ENCODE data around the gene RFTN2. TPM values are rescaled to one million over a fixed set of nuclear protein-coding genes. Genes with fewer than 3 reads are reported as not detected.
"Not testable (repeated sequence)": the region's sequence is repeated elsewhere in the genome, so short reads cannot be mapped to it uniquely, and the experiment has no call there.

The RFTN2 gene
- polyA plus RNA-seq, 1 donor (not counting 4 experiments of a cell fraction or from before 2014, with no cell fraction given), result 0.37 TPM

GRCh38 chr2:197704434-197705120, 29.2 kb upstream of the RFTN2 start:
- Histone ChIP-seq H2AFZ (ENCODE audit: control insufficient read depth, low read length) (peak overlapping the region; percentile 99), H3K79me2 (ENCODE audit: control insufficient read depth, insufficient read depth, low read length) (peaks cover 39% of the 10 kb centered on the region), H3K9me1 (ENCODE audit: control insufficient read depth, extremely low read depth, insufficient read depth, low read length) (no peaks in the 10 kb centered on the region), H3K9ac (ENCODE audit: control insufficient read depth, extremely low read depth, insufficient read depth, low read length) (peak overlapping the region; percentile 74), H3K27me3 (ENCODE audit: control insufficient read depth, extremely low read depth, insufficient read depth, low read length) (no peaks in the 10 kb centered on the region), H3K27ac (ENCODE audit: control insufficient read depth, insufficient read depth, low read length) (peak overlapping the region; percentile 79), H3K36me3 (ENCODE audit: control insufficient read depth in 2 of 2, extremely low read depth in 1 of 2, insufficient read depth in 2 of 2, low read length in 2 of 2) (peaks cover 0 to 2% of the 10 kb centered on the region in 2 experiments), H3K9me3 (ENCODE audit: control insufficient read depth, low read depth, low read length) (no peaks in the 10 kb centered on the region), H3K4me2 (ENCODE audit: control insufficient read depth, extremely low read depth, insufficient read depth, low read depth, low read length) (peak overlapping the region; percentile 97), H3K4me3 (ENCODE audit: control insufficient read depth in 2 of 3, extremely low read depth in 1 of 3, insufficient read depth in 2 of 3, low read depth in 1 of 3, low read length in 3 of 3) (peak overlapping the region; percentile 83 to 86 (median 86)), H4K20me1 (ENCODE audit: control insufficient read depth, extremely low read depth, insufficient read depth, low read length) (peaks cover 7% of the 10 kb centered on the region), H3K4me1 (ENCODE audit: control insufficient read depth, extremely low read depth, insufficient read depth, low read length) (peaks cover 21% of the 10 kb centered on the region)
- dilution Hi-C loops (cut with MboI; ENCODE audit: extremely low pct_ligation_motif_present, low sequenced_read_pairs), result no loop called here
- no peak for TF ChIP-seq EZH2 (IDR thresholded peaks at IDR 0.05; ENCODE audit: low read length)
- no peak for TF ChIP-seq CTCF (optimal IDR thresholded peaks at IDR 0.05 in 1 of 3, IDR thresholded peaks at IDR 0.05 in 1 of 3, conservative IDR thresholded peaks at IDR 0.05 in 1 of 3; ENCODE audit: extremely low read depth in 1 of 3, insufficient read depth in 2 of 3, low read length in 3 of 3)
- FAIRE-seq (no peak), DNase-seq (ENCODE audit: low read depth, low spot score) (no peak)

GRCh38 chr2:197700960-197701359, 25.6 kb upstream of the RFTN2 start:
- Histone ChIP-seq H3K27me3 (ENCODE audit: control insufficient read depth, extremely low read depth, insufficient read depth, low read length) (no peaks in the 10 kb centered on the region), H3K36me3 (ENCODE audit: control insufficient read depth in 2 of 2, extremely low read depth in 1 of 2, insufficient read depth in 2 of 2, low read length in 2 of 2) (no peaks in the 10 kb centered on the region), H3K4me2 (ENCODE audit: control insufficient read depth, extremely low read depth, insufficient read depth, low read depth, low read length) (no peak overlapping the region), H4K20me1 (ENCODE audit: control insufficient read depth, extremely low read depth, insufficient read depth, low read length) (no peaks in the 10 kb centered on the region), H3K4me1 (ENCODE audit: control insufficient read depth, extremely low read depth, insufficient read depth, low read length) (peaks cover 3% of the 10 kb centered on the region), H2AFZ (ENCODE audit: control insufficient read depth, low read length) (no peak overlapping the region), H3K9ac (ENCODE audit: control insufficient read depth, extremely low read depth, insufficient read depth, low read length) (no peak overlapping the region), H3K9me3 (ENCODE audit: control insufficient read depth, low read depth, low read length) (no peaks in the 10 kb centered on the region), H3K4me3 (ENCODE audit: control insufficient read depth in 2 of 3, extremely low read depth in 1 of 3, insufficient read depth in 2 of 3, low read depth in 1 of 3, low read length in 3 of 3) (no peak overlapping the region), H3K27ac (ENCODE audit: control insufficient read depth, insufficient read depth, low read length) (no peak overlapping the region), H3K9me1 (ENCODE audit: control insufficient read depth, extremely low read depth, insufficient read depth, low read length) (no peaks in the 10 kb centered on the region), H3K79me2 (ENCODE audit: control insufficient read depth, insufficient read depth, low read length) (peaks cover 8% of the 10 kb centered on the region)
- no peak for FAIRE-seq
- DNase-seq (ENCODE audit: low read depth, low spot score), result no peak
- dilution Hi-C loops (cut with MboI; ENCODE audit: extremely low pct_ligation_motif_present, low sequenced_read_pairs), result no loop called here
- TF ChIP-seq EZH2 (IDR thresholded peaks at IDR 0.05; ENCODE audit: low read length) (no peak), CTCF (optimal IDR thresholded peaks at IDR 0.05 in 1 of 3, IDR thresholded peaks at IDR 0.05 in 1 of 3, conservative IDR thresholded peaks at IDR 0.05 in 1 of 3; ENCODE audit: extremely low read depth in 1 of 3, insufficient read depth in 2 of 3, low read length in 3 of 3) (no peak)

GRCh38 chr2:197699724-197700123, 24.3 kb upstream of the RFTN2 start:
- H3K27me3 ChIP-seq (ENCODE audit: control insufficient read depth, extremely low read depth, insufficient read depth, low read length); H3K36me3 ChIP-seq (ENCODE audit: control insufficient read depth in 2 of 2, extremely low read depth in 1 of 2, insufficient read depth in 2 of 2, low read length in 2 of 2); H3K4me2 ChIP-seq (ENCODE audit: control insufficient read depth, extremely low read depth, insufficient read depth, low read depth, low read length); H3K9me1 ChIP-seq (ENCODE audit: control insufficient read depth, extremely low read depth, insufficient read depth, low read length); H3K27ac ChIP-seq (ENCODE audit: control insufficient read depth, insufficient read depth, low read length); H3K9ac ChIP-seq (ENCODE audit: control insufficient read depth, extremely low read depth, insufficient read depth, low read length); dilution Hi-C loops (cut with MboI; ENCODE audit: extremely low pct_ligation_motif_present, low sequenced_read_pairs); H3K4me3 ChIP-seq (ENCODE audit: control insufficient read depth in 2 of 3, extremely low read depth in 1 of 3, insufficient read depth in 2 of 3, low read depth in 1 of 3, low read length in 3 of 3); H3K9me3 ChIP-seq (ENCODE audit: control insufficient read depth, low read depth, low read length); H3K4me1 ChIP-seq (ENCODE audit: control insufficient read depth, extremely low read depth, insufficient read depth, low read length); DNase-seq (ENCODE audit: low read depth, low spot score); FAIRE-seq; H2AFZ ChIP-seq (ENCODE audit: control insufficient read depth, low read length); H4K20me1 ChIP-seq (ENCODE audit: control insufficient read depth, extremely low read depth, insufficient read depth, low read length); H3K79me2 ChIP-seq (ENCODE audit: control insufficient read depth, insufficient read depth, low read length): not testable (repeated sequence)

- H3K27ac ChIP-seq (ENCODE audit: control insufficient read depth, insufficient read depth, low read length); H3K79me2 ChIP-seq (ENCODE audit: control insufficient read depth, insufficient read depth, low read length); H3K9me3 ChIP-seq (ENCODE audit: control insufficient read depth, low read depth, low read length); DNase-seq (ENCODE audit: low read depth, low spot score); H4K20me1 ChIP-seq (ENCODE audit: control insufficient read depth, extremely low read depth, insufficient read depth, low read length); FAIRE-seq; H3K4me2 ChIP-seq (ENCODE audit: control insufficient read depth, extremely low read depth, insufficient read depth, low read depth, low read length); H2AFZ ChIP-seq (ENCODE audit: control insufficient read depth, low read length); H3K9ac ChIP-seq (ENCODE audit: control insufficient read depth, extremely low read depth, insufficient read depth, low read length); H3K27me3 ChIP-seq (ENCODE audit: control insufficient read depth, extremely low read depth, insufficient read depth, low read length); H3K36me3 ChIP-seq (ENCODE audit: control insufficient read depth in 2 of 2, extremely low read depth in 1 of 2, insufficient read depth in 2 of 2, low read length in 2 of 2); H3K9me1 ChIP-seq (ENCODE audit: control insufficient read depth, extremely low read depth, insufficient read depth, low read length); dilution Hi-C loops (cut with MboI; ENCODE audit: extremely low pct_ligation_motif_present, low sequenced_read_pairs); H3K4me3 ChIP-seq (ENCODE audit: control insufficient read depth in 2 of 3, extremely low read depth in 1 of 3, insufficient read depth in 2 of 3, low read depth in 1 of 3, low read length in 3 of 3); H3K4me1 ChIP-seq (ENCODE audit: control insufficient read depth, extremely low read depth, insufficient read depth, low read length): not testable (repeated sequence)
Measured at GRCh38 chr2:197696571-197696970, 21.2 kb upstream of the RFTN2 start.

All from keratinocyte (primary cell).